HG03095 (cell line): Measurements from ENCODE around the gene LTBR.

ENCODE experiments used
- ATAC-seq: cut with Tn5 transposase; IDR thresholded peaks from one replicate; pipeline ENCODE4 v1.9.1; 2021; ENCODE audit warnings: moderate library complexity; ENCODE audit not compliant: unreplicated experiment

Gene LTBR

DNA sequence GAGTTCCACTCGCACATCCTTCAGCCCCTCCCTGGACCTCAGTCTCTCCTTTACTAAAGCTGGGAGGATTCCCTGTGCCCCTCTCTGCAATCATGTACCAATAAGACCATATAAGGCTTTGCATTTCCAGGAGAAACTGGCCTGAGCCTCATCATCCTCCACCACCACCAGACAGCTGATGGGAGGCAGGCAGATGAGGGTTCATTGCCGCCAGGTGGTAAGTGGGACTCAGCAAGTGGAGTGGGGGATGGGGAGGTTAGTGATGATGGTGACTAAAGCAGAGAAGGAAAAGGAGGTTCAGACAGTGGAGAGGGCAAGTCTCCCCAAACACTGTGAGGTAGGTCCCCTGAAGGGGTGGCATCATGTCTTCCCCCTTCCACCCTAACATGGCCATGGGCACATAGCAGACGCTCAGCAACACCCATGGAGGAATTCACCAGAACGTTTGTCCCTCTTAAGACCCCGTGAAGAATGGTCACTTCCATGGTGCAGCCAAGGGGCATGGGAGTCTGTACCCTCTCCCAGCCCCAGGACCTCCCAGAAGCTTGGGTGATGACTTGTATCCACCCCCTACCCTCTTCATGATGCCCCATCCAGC, 37.6 kb upstream of the LTBR start:
- ATAC-seq: no peak

DNA sequence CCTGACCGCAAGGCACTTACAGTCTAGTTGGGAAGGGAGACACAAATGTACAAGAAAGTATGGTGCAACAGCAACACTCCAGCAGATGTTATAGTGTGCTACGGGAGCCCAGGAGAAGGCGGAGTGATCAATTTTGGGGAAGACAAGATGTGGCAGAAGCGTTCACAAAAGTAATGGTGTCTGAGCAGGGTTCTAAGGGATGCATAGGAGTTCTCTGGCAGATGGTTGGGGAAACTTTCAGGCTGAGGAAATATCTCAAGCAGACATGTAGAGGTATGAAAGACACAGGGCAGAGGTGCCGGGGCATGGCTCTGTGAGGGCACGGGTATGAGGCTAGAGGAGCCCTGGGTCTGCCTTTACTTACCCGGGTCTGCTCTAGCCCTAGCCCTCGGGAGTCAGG, 37.0 kb upstream of the LTBR start:
- no peak for ATAC-seq

DNA sequence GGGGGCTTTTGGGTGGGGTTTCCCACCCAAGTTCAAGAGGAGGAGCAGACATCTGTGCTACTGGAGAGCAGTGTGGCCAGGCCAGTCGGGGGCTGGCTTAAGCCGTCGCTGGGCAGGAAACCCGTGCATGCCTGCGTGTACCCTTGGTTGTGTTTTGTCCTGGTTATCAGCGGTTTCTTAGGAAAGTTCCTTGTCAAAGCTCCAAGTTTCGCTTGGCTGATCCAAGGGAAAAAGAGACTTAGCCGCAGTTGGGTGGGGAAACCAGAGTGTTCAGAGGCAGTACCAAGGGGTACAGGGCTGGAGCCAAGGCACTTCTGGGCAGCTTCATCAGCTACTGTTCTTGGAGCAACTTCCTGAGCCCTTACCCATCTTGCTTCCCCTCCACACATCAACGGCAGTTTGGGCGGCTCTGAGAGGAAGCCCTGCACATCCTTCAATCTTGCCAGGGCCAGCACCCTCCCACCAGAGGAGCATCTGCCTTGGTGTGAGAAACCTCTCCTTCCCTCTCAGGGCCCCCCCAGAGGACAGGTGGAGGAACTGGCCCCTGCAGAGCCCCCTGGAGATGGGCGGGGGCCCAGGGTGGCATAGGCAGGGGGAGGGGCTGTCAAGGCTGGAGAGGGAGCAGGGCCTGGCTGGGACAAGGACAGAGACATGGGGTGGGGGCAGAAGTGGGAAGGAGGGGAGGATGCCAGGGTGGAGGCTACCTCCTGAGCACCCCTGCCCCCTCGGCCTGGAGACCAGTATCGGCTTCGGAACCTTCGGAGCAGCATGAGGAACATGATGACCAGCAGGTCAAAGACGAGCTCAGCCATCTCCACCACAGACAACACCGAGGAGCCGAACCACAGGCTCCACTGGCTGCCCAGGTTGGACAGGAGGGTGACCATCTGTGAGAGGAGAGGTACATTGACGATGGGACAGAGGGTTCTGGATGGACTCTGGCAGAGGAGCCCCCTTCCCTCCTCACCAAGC, 36.3 kb upstream of the LTBR start:
- no peak for ATAC-seq

- no peak for ATAC-seq
Measured at GRCh38 chr12:6351622-6352021, 32.3 kb upstream of the LTBR start.

DNA sequence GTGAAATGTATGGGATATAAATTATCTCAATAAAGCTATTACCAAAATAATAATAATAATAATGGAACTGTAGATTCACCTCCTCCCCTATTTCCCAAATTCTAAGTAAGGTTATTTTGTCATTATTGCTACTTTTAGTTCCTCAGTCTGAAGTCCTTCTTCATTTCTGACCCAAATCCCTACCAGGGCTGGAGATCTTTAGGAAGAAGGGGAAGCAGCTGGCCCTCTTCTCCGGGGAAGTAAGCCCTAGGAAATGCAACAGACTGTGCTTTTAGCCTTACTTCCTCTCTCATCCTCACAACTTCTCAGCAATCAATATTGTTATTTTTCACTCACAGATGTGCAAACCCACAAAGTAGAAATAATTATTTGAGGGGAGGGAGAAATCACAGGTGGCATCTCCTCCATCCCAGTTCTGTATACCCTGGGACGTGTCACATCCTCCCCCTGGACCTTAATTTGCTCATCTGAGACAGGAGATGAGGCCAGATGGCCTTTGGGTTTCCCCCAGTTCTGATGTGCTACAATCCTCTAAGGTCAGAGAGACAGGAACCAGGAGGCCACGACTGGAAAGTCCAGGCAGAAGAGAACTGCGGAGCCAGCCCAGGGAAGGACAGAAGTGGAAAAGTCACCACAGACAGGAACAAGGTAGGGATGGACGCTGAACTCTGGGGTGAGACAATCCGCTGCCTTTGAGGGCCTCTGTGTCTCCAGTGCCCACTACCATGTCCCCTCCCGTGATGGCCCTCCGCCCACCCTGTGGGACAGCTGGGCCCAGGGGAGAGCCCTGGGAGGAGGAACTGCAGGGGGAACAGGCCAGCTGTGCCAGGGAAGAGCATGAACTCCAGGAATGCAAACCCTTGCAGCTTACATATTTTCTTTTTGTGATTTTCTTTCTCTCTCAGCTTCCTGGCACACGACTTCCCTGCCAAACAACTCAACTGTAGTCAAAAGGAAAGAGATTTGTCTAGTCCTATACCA, 31.5 kb upstream of the LTBR start:
- ATAC-seq: no peak

DNA sequence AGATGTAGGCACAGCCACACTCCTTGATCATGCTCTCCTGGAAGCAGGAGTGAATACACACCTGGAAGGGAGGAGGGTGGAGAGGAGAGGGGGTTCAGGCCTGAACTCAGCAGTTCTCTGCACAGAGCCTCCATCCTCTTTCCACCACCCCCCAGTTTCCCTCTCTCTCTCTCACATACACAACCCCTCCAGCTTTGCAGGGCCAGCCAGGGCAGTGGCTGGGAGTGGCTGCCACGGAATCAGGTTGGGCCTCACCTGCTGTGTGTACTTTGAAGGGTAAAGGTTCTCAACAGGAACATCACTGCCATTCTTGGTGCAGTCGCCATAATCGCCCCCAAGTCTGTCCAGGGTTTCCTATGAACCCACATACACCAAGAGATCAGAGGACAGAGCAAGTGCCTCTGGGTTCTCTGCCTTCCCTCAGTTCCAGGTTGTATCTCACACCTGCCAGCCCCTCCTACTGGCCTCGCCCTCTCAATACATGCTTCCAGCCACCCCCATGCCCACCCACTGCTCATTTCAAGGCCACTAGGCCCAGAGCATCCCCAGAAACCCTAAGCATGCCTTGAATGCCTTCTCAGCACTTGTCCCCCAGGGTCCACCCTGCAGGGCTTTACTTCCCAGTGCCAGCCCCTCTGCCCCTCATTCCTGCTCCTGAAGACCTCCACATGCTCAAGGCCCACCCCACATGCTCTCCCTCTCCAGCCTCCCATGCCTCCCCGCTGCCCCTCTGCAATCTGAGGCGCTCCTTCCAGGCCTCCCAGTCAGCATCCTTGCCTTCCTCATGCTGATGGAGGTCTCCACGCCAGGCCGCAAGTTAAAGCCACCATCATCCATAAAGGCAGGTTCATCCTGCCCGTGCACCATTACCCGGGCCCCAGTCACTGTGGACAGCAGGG, 29.2 kb upstream of the LTBR start:
- no peak for ATAC-seq

DNA sequence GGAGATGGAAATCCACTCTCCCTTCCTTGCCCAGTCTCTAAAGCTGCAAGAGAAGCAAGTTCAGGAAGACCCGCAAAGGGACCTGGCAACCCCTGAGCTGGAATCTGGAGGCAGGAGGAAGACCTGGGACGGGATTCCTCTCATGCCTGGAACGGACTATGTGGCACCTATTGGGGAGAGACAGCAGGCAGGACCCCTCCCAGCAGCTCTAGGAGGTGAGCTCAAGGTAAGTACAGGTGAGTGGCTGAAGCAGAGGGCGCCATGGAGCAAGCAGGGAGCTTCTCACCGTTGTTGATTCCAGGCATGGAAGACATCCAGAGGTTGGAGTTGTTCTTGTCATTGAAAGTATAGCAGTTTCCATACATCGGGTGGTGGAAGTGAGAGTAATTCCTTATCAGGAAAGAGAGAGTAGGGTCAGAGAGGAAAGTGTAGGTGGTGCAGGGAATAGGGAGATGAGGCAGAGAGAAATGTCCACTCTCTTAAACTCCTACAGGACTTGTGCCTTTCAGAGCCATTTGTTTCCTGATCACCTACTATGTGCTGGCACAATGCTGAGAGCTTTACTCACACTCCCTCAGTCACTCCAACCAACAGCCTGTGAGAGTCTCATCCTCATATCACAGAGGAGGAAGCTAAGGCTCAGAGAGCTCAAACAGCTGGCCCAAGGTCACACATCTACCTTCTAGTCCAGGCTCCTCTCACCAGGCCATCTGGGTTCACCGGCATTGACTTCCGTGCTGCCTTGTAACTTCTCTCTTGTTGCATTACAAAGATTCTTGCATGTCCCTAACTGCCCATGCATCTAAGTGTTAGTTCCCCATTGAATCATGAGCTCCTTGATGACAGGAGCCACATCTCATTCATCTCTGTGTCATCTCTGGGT, 28.2 kb upstream of the LTBR start:
- ATAC-seq: no peak

DNA sequence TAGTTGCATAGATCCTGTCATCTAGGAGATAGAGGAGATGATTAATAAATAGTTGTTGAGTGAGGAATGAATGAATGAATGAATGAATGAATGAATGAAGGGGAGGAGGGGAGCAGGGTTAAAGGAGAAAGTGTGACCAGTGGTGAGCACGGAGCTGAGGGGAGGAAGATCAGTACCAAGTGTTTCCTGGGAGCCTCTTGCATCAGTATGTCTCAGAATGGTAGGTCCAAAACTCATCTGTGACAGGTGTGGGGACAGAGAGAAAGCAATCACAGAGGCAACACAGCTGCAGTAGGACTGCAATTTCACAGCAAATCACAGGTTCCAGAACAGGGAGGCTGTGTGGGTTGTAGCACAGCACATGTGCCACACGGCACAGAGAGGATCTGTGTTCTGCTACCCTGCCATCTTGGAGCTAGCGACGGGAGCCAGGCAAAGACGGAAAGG, 27.6 kb upstream of the LTBR start:
- no peak for ATAC-seq

GRCh38 chr12:6358881-6359280, 25.1 kb upstream of the LTBR start:
- ATAC-seq: no peak

DNA sequence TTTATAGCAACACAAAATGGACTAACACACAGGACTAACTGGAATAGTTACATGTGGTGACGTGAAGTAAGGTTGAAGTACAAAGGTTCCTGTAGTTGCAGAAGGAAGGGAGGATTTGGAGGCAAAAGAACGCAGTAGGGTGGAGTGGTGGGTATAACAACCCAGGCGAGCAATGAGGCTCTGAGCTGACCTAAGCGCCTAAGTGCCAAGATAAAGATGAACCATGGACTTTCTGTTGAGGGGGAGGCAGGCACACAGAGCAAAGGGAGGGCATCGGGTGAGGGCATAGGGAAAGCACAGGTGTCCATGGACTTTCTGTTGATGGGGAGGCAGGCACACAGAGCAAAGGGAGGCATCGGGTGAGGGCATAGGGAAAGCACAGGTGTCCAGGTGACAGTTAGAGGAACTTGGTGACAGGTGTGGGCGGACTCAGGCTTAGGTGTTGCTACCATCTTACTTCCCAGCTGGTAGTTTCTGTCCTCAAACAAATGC, 23.8 kb upstream of the LTBR start:
- no peak for ATAC-seq

DNA sequence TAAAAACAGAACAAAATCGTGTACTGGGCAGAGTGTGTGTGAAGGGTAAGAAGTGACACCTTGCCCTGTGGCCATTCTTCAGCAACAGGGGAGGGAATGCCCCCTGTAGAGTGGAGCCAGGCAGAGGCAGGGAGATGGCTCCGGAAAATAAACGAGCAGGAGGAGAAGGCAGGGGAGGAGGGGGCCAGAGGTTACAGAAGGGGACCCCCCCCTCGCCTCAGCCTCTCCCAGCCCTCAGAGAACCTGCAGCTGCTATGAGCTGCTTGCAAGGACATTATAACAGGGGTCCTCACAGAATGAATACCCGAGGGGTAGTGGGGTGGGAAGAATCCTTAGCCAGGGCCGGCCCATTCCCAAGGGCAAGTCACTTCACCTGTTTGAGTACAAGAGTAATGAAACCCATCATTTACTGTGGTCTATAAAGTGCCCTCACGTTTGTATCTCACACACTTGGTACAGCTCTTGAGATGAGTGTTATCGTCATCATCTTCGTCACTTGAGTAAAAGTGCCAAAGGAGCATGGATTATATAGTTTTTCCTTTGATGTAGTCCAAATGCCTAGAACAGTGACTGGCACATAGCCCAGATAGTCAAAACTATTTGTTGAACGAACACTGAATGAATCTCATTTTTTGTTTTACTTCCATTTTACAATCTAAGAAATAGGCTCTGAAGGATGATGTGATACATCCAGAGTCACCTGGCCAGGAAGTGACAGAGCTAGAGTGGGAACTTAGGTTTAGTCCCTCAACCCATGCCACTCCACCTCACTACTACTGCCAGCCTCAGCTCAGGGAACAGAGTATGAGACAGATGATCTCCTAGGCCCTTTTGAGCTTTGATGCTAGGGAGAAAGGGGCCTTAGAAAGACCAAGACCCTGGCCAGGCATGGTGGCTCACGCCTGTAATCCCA, 23.1 kb upstream of the LTBR start:
- no peak for ATAC-seq

- ATAC-seq: no peak
Measured at GRCh38 chr12:6361834-6362233, 22.1 kb upstream of the LTBR start.

- no peak for ATAC-seq
Measured at GRCh38 chr12:6362403-6362802, 21.6 kb upstream of the LTBR start.

DNA sequence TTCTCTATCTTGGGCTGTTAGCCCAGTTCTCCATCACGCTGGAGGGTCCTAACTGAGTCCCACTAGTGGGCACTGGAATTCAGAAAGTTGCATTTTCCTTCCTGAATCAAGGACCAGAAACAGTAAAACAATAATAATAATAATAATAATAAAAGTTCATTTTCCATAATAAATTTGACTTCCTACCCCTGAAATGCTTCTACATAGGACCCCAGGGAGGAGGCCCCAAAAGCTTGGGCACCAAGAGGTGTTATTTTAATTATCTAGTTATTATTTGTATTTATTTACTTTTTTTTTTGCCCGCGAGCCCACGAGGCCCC, 21.0 kb upstream of the LTBR start:
- ATAC-seq: no peak

GRCh38 chr12:6363330-6364043, 20.5 kb upstream of the LTBR start:
- no peak for ATAC-seq

DNA sequence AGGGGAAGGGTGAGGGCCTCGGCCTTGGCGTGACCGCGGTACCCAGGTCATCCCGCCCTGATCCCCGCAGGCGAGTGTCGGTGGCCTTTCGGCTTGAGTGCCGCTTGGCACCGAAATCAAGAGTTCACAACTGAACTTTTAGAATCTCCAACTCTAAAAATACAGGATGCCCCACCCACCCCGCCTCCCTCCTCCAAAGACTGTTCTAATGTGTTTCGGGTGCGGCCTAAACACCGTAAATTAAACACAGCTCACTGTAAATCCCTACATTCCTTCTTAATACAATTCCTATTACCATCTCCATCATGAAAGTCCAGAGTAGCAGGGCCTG, 20.0 kb upstream of the LTBR start:
- ATAC-seq: no peak

GRCh38 chr12:6367065-6367968, 16.6 kb upstream of the LTBR start:
- ATAC-seq: peak; percentile 56
